SK-N-SH treated with all-trans-retinoic acid at 6 μM for 48 hours (cell line): ENCODE data around the gene GSTM4.

Experiments
- ATAC-seq: fragments of 200-7000 bp; cut with Tn5 transposase; 3 replicates; pipeline ENCODE4 v1.9.1; 2020; ENCODE audit warnings: mild to moderate bottlenecking, moderate library complexity
- ARNTL ChIP-seq: fragments of 450-650 bp; formaldehyde crosslinking; IDR thresholded peaks from 2 replicates; pipeline ENCODE4 v1.5.0; 2020; ENCODE audit warnings: low read depth, mild to moderate bottlenecking, moderate library complexity, borderline replicate concordance
- BACH2 ChIP-seq: fragments of 250-450 bp; sonication (Bioruptor Pico); IDR thresholded peaks from 2 replicates; pipeline ENCODE4 v1.9.0; 2021; ENCODE audit warnings: mild to moderate bottlenecking, borderline replicate concordance
- CREB5 ChIP-seq: fragments of 250-450 bp; sonication (Bioruptor Pico); IDR thresholded peaks from 2 replicates; pipeline ENCODE4 v1.5.1; 2020; ENCODE audit warnings: low read depth, mild to moderate bottlenecking, moderate library complexity
- CSDC2 ChIP-seq: fragments of 250-450 bp; sonication (Bioruptor Pico); IDR thresholded peaks from 2 replicates; pipeline ENCODE4 v1.5.0; 2020; ENCODE audit warnings: mild to moderate bottlenecking, moderate library complexity
- ESRRG ChIP-seq: fragments of 250-450 bp; sonication (Bioruptor Pico); IDR thresholded peaks from 2 replicates; pipeline ENCODE4 v1.6.1; 2021; ENCODE audit warnings: mild to moderate bottlenecking
- GLIS3 ChIP-seq: fragments of 250-450 bp; sonication (Bioruptor Pico); IDR thresholded peaks from 2 replicates; pipeline ENCODE4 v1.5.0; 2020; ENCODE audit warnings: mild to moderate bottlenecking, moderate library complexity
- PATZ1 ChIP-seq: fragments of 250-450 bp; sonication (Bioruptor Pico); IDR thresholded peaks from 2 replicates; pipeline ENCODE4 v1.8.0; 2020; ENCODE audit warnings: mild to moderate bottlenecking, moderate library complexity, borderline replicate concordance
- TCF4 ChIP-seq: fragments of 250-450 bp; sonication (Bioruptor Pico); IDR thresholded peaks from 2 replicates; pipeline ENCODE4 v1.8.0; 2021; ENCODE audit warnings: mild to moderate bottlenecking, moderate library complexity, borderline replicate concordance
- TOX ChIP-seq: fragments of 250-450 bp; sonication (Bioruptor Pico); IDR thresholded peaks from 2 replicates; pipeline ENCODE4 v1.8.0; 2021; ENCODE audit warnings: mild to moderate bottlenecking, moderate library complexity, borderline replicate concordance
- TSHZ2 ChIP-seq: fragments of 250-450 bp; sonication (Bioruptor Pico); IDR thresholded peaks from 2 replicates; pipeline ENCODE4 v1.5.0; 2020; ENCODE audit warnings: mild to moderate bottlenecking, moderate library complexity
- ZC3H10 ChIP-seq: fragments of 250-450 bp; sonication (Bioruptor Pico); IDR thresholded peaks from 2 replicates; pipeline ENCODE4 v1.5.1; 2021; ENCODE audit warnings: mild to moderate bottlenecking, moderate library complexity
- ZFP3 ChIP-seq: fragments of 250-450 bp; sonication (Bioruptor Pico); IDR thresholded peaks from 2 replicates; pipeline ENCODE4 v1.5.0; 2020; ENCODE audit warnings: mild to moderate bottlenecking, moderate library complexity
- ZFP30 ChIP-seq: fragments of 450-650 bp; formaldehyde crosslinking; IDR thresholded peaks from 2 replicates; pipeline ENCODE4 v1.5.0; 2022; ENCODE audit warnings: mild to moderate bottlenecking, moderate library complexity
- ZNF70 ChIP-seq: fragments of 450-650 bp; formaldehyde crosslinking; IDR thresholded peaks from 2 replicates; pipeline ENCODE4 v1.5.0; 2020; ENCODE audit warnings: mild to moderate bottlenecking, moderate library complexity
- ZNF8 ChIP-seq: fragments of 450-650 bp; formaldehyde crosslinking; IDR thresholded peaks from 2 replicates; pipeline ENCODE4 v1.5.0; 2020; ENCODE audit warnings: mild to moderate bottlenecking, moderate library complexity
- TF ChIP-seq, protein P1 (sequence below): fragments of 250-450 bp; sonication (Bioruptor Pico); IDR thresholded peaks from 2 replicates; pipeline ENCODE4 v1.8.0; 2021; ENCODE audit warnings: low read depth, mild to moderate bottlenecking, moderate library complexity, borderline replicate concordance

The GSTM4 gene

GRCh38 chr1:109613361-109614147, 42.3 kb upstream of the GSTM4 start:
- no peak for ATAC-seq
- no peak for TF ChIP-seq CSDC2 (CRISPR knock-in tag)
- TF ChIP-seq PATZ1 (CRISPR knock-in tag), result no peak
- TF ChIP-seq ZNF8 (CRISPR knock-in tag), result no peak
- TF ChIP-seq ARNTL, result no peak
- TF ChIP-seq TSHZ2 (CRISPR knock-in tag), result no peak
- no peak for TF ChIP-seq ZFP30 (CRISPR knock-in tag)
- TF ChIP-seq, protein P1, sequence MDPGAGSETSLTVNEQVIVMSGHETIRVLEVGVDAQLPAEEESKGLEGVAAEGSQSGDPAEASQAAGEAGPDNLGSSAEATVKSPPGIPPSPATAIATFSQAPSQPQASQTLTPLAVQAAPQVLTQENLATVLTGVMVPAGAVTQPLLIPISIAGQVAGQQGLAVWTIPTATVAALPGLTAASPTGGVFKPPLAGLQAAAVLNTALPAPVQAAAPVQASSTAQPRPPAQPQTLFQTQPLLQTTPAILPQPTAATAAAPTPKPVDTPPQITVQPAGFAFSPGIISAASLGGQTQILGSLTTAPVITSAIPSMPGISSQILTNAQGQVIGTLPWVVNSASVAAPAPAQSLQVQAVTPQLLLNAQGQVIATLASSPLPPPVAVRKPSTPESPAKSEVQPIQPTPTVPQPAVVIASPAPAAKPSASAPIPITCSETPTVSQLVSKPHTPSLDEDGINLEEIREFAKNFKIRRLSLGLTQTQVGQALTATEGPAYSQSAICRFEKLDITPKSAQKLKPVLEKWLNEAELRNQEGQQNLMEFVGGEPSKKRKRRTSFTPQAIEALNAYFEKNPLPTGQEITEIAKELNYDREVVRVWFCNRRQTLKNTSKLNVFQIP (CRISPR knock-in tag), result no peak
- no peak for TF ChIP-seq BACH2 (CRISPR knock-in tag)
- no peak for TF ChIP-seq CREB5
- no peak for TF ChIP-seq ZFP3 (CRISPR knock-in tag)
- TF ChIP-seq TOX (CRISPR knock-in tag), result no peak
- TF ChIP-seq, all 23 proteins: peak for 0

DNA sequence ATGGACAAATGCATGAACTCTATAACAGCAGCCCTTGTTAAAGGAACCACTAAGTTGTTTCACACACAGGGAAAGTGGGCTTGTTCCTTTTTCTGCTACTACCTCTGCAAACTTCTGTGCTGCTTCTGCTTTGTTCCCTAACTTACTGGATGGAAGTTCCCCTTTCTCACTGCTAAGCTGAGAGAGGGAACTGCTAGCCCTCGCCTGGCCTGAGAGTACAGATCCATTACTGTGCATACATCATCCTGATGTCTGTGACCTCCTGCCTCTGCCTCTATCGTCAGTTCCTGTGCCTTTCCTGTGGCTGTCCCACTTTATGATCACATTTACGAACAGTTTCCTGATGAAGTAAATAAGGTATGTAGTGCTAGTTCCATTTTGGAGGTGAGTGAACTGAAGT, 40.0 kb upstream of the GSTM4 start:
- TF ChIP-seq, protein P1 (CRISPR knock-in tag), result no peak
- no peak for TF ChIP-seq TCF4 (CRISPR knock-in tag)
- ATAC-seq, result no peak

DNA sequence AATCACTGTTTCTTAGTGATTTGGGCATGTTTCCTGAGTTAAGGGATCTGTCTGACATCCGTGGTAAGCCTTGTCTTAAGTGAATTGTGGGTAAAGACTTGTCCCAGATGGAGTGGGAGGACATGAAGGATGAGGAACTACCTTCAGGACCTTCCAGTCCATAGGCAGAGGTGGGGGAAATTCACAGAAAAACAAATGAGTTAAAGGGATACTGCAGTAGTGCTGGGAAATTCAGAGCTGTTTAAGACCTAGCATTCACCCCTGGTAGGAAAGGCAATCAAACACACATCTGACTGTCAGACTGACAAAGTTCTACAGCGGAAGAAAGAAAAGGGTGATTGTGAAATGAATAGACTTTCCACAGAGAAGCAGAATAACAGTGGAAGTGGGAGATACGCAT, 39.5 kb upstream of the GSTM4 start:
- TF ChIP-seq TCF4 (CRISPR knock-in tag) (no peak), ZNF70 (CRISPR knock-in tag) (no peak), ZC3H10 (CRISPR knock-in tag) (no peak), TSHZ2 (CRISPR knock-in tag) (no peak), PATZ1 (CRISPR knock-in tag) (no peak), ESRRG (CRISPR knock-in tag) (no peak), CREB5 (no peak), ARNTL (no peak), ZFP3 (CRISPR knock-in tag) (no peak), GLIS3 (no peak)
- ATAC-seq, result no peak
